Ishikawa (cell line): ENCODE data around the gene MOB2.

Experiments
- CEBPB ChIP-seq: IDR thresholded peaks from 2 replicates; pipeline ENCODE4 v1.6.1; 2012
- CREB1 ChIP-seq: IDR thresholded peaks from 2 replicates; pipeline ENCODE4 v1.6.1; 2012; ENCODE audit warnings: low read depth
- EGR1 ChIP-seq: IDR thresholded peaks from 2 replicates; pipeline ENCODE4 v1.6.1; 2012
- EP300 ChIP-seq: IDR thresholded peaks from 2 replicates; pipeline ENCODE4 v1.6.1; 2012; ENCODE audit warnings: borderline replicate concordance
- FOXM1 ChIP-seq: IDR thresholded peaks from 2 replicates; pipeline ENCODE4 v1.6.1; 2012; ENCODE audit warnings: low read depth, borderline replicate concordance
- MAX ChIP-seq: IDR thresholded peaks from 2 replicates; pipeline ENCODE4 v1.6.1; 2012
- NFIC ChIP-seq: IDR thresholded peaks from 2 replicates; pipeline ENCODE4 v1.6.1; 2012
- RAD21 ChIP-seq: IDR thresholded peaks from 2 replicates; pipeline ENCODE4 v1.6.1; 2012; ENCODE audit warnings: low read depth
- REST ChIP-seq: IDR thresholded peaks from 2 replicates; pipeline ENCODE4 v1.6.1; 2012; ENCODE audit warnings: low read depth, mild to moderate bottlenecking
- TAF1 ChIP-seq: IDR thresholded peaks from 2 replicates; pipeline ENCODE4 v1.6.1; 2012; ENCODE audit warnings: low read depth, mild to moderate bottlenecking
- TCF12 ChIP-seq: IDR thresholded peaks from 2 replicates; pipeline ENCODE4 v1.6.1; 2012; ENCODE audit warnings: low read depth
- TEAD4 ChIP-seq: IDR thresholded peaks from 2 replicates; pipeline ENCODE4 v1.6.1; 2012
- YY1 ChIP-seq: IDR thresholded peaks from 2 replicates; pipeline ENCODE4 v1.6.1; 2012; ENCODE audit warnings: low read depth
- ZBTB7A ChIP-seq: IDR thresholded peaks from 2 replicates; pipeline ENCODE4 v1.6.1; 2012; ENCODE audit warnings: low read depth
- TF ChIP-seq, protein P1 (sequence below): IDR thresholded peaks from 2 replicates; pipeline ENCODE4 v1.6.1; 2012

The MOB2 gene

DNA sequence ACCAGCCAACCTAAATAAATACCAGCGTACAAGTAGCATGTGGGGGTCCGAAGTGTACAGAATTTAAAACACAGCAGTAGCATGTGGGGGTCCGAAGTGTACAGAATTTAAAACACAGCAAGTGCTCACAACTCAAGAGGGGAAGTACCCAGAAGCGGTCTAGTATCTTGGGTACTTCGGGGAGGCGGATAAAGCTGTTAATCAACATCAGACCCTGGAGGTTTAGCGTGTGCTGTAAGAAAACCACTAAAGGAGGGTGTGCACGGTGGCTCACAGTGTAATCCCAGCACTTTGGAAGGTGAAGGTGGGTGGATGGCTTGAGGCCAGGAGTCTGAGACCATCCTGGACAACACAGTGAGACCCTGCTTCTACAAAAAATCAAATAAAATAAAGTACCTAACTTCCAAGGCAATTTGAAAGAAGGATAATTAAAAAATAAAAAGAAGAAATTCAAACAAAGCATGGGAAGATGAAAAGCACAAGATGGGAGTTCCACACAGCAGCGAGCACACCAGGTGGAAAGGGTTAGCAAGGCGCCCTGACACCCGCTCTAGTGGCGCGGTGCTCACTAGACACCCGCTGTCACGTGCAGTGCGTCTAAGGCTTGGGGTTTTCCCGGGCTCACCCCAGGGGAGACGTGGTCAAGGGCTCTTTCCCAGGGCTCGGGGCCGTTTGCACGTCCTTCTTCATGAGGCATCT lies 35.0 kb upstream of the MOB2 start:
- TF ChIP-seq TAF1 = no peak
- TF ChIP-seq ZBTB7A = no peak
- TF ChIP-seq MAX = no peak
- no peak for TF ChIP-seq RAD21
- no peak for TF ChIP-seq NFIC
- no peak for TF ChIP-seq EGR1
- no peak for TF ChIP-seq CREB1
- no peak for TF ChIP-seq REST
- TF ChIP-seq, protein P1, sequence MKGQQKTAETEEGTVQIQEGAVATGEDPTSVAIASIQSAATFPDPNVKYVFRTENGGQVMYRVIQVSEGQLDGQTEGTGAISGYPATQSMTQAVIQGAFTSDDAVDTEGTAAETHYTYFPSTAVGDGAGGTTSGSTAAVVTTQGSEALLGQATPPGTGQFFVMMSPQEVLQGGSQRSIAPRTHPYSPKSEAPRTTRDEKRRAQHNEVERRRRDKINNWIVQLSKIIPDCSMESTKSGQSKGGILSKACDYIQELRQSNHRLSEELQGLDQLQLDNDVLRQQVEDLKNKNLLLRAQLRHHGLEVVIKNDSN = no peak
- TF ChIP-seq YY1 = no peak

DNA sequence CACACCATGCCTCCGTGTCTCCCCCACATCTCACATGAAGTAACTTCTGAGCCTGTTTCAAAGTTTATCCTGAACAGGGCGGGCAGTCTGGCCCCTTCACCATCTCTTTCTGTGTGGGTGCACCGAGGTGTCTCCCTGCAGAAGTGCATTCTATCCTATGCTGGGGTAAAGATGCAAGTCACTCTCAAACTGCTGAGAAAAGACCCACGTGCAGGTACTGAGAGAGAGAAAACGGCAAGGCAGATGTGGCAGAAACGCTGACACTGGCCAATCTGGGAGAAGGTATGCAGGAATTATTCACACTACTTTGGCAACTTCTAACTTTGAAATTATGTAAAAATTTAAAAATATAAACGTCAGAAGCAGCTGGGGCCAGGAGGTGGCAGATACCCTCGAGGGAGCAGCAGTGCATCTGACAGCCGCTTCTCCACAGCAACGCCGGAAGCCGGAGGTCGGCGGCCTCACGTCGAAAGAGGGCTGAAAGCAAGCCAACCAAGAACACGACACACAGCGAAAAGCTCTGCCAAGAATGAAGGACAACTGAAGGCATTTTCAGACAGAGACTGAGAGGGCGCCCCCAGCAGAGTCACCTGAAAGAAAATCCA lies 34.2 kb upstream of the MOB2 start:
- TF ChIP-seq CREB1 (no peak), TCF12 (no peak), REST (no peak), NFIC (no peak), YY1 (no peak), EGR1 (no peak), RAD21 (no peak), TEAD4 (no peak), MAX (no peak), CEBPB (no peak), TAF1 (no peak), FOXM1 (no peak), ZBTB7A (no peak), EP300 (no peak)
- TF ChIP-seq, protein P1 = no peak

- TF ChIP-seq EP300 (no peak), TAF1 (no peak), REST (no peak), EGR1 (no peak), ZBTB7A (no peak), FOXM1 (no peak), RAD21 (no peak), MAX (no peak), NFIC (no peak), CEBPB (no peak)
- TF ChIP-seq, protein P1 = no peak
Measured at GRCh38 chr11:1520209-1520662, 33.7 kb upstream of the MOB2 start.
